Upper lobe of left lung (tissue), 4 donors: Measurements from ENCODE around the gene RD3L.

ENCODE experiments used
- EP300 ChIP-seq, 4 donors: sonication (generic); formaldehyde crosslinking; IDR thresholded peaks; one replicate each; pipeline ENCODE4 v1.5.1; 2017; ENCODE audit warnings: antibody characterized with exemption in 4 of 4, control low read depth in 2 of 4
- POLR2A ChIP-seq, 4 donors: fragments of 450-650 bp; IDR thresholded peaks; one replicate each; pipeline ENCODE4 v1.5.1; 2016 to 2017; ENCODE audit warnings: antibody characterized with exemption in 4 of 4, mild to moderate bottlenecking in 2 of 4
- TF ChIP-seq, protein P1 (sequence below), 6 experiments: fragments of 450-650 bp in 4 of 6; fragments of 200-600 bp in 2 of 6; sonication (generic) in 2 of 6; IDR thresholded peaks; one replicate each; pipeline ENCODE4 v1.5.1; 2016 to 2019; ENCODE audit warnings: antibody characterized with exemption in 6 of 6

- TF ChIP-seq, protein P1, sequence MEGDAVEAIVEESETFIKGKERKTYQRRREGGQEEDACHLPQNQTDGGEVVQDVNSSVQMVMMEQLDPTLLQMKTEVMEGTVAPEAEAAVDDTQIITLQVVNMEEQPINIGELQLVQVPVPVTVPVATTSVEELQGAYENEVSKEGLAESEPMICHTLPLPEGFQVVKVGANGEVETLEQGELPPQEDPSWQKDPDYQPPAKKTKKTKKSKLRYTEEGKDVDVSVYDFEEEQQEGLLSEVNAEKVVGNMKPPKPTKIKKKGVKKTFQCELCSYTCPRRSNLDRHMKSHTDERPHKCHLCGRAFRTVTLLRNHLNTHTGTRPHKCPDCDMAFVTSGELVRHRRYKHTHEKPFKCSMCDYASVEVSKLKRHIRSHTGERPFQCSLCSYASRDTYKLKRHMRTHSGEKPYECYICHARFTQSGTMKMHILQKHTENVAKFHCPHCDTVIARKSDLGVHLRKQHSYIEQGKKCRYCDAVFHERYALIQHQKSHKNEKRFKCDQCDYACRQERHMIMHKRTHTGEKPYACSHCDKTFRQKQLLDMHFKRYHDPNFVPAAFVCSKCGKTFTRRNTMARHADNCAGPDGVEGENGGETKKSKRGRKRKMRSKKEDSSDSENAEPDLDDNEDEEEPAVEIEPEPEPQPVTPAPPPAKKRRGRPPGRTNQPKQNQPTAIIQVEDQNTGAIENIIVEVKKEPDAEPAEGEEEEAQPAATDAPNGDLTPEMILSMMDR (IDR thresholded peaks at IDR 0.05), result no peak
- TF ChIP-seq POLR2A (IDR thresholded peaks at IDR 0.05), result no peak
- TF ChIP-seq EP300 (IDR thresholded peaks at IDR 0.05), result no peak
These were observed 19.7 kb upstream of the RD3L start for GRCh38 chr14:103961928-103962578.
